H1 (cell line): ENCODE results near the gene DRC1. TPM values are rescaled to one million over a fixed set of nuclear protein-coding genes. Genes with fewer than 3 reads are reported as not detected.

Experiments
- CTCF ChIA-PET: fragments of 300-600 bp; sonication (Branson Sonifier 250); formaldehyde crosslinking; loops from one replicate; lab custom pipeline; 2021; ENCODE audit not compliant: partially characterized antibody; lab: Charles Lee
- POLR2A ChIA-PET: fragments of 300-600 bp; sonication (Branson Sonifier 250); formaldehyde crosslinking; loops from one replicate; lab custom pipeline; 2021; ENCODE audit warnings: inconsistent platforms; ENCODE audit not compliant: partially characterized antibody; lab: Charles Lee
- DNase-seq, 2 experiments: peaks; one replicate each; pipeline versions ENCODE4 v3.0.0 to v3.0.0-alpha.2; 2010 to 2022; ENCODE audit warnings: low spot score in 2 of 2, low read depth in 1 of 2, mixed read lengths in 1 of 2
- FAIRE-seq: peaks from 2 replicates; lab custom pipeline; 2011; peaks lifted over from hg19 to GRCh38; lab: Jason Lieb, UNC
- H2AFZ ChIP-seq: 2 replicates; pipeline ENCODE4 v1.8.1; 2012; ENCODE audit warnings: low read length, inconsistent platforms
- H2AK5ac ChIP-seq: 2 replicates; pipeline ENCODE4 v1.6.1; 2013; ENCODE audit warnings: low read depth, low read length
- H2BK120ac ChIP-seq: replicated peaks from 2 replicates; pipeline ENCODE3; 2013; ENCODE audit warnings: low read depth, low read length, inconsistent platforms
- H2BK12ac ChIP-seq: 2 replicates; pipeline ENCODE4 v1.6.1; 2013; ENCODE audit warnings: low read depth, low read length
- H2BK15ac ChIP-seq: 2 replicates; pipeline ENCODE4 v1.6.1; 2013; ENCODE audit warnings: low read length
- H2BK20ac ChIP-seq: 2 replicates; pipeline ENCODE4 v1.6.1; 2013; ENCODE audit warnings: low read length
- H2BK5ac ChIP-seq: 2 replicates; pipeline ENCODE4 v1.6.1; 2013; ENCODE audit warnings: low read depth, low read length
- H3K14ac ChIP-seq: 2 replicates; pipeline ENCODE4 v1.6.1; 2013; ENCODE audit warnings: inconsistent platforms; ENCODE audit not compliant: insufficient read length
- H3K18ac ChIP-seq: 2 replicates; pipeline ENCODE4 v1.6.1; 2013; ENCODE audit warnings: low read length; ENCODE audit errors: extremely low read depth
- H3K23ac ChIP-seq: 2 replicates; pipeline ENCODE4 v1.6.1; 2013; ENCODE audit warnings: inconsistent platforms; ENCODE audit not compliant: insufficient read length
- H3K23me2 ChIP-seq: 2 replicates; pipeline ENCODE4 v1.6.1; 2013; ENCODE audit warnings: low read depth, low read length
- H3K27ac ChIP-seq: 2 replicates; pipeline ENCODE4 v1.6.1; 2011; ENCODE audit warnings: low read depth, low read length, inconsistent platforms
- H3K27me3 ChIP-seq, 4 experiments: replicated peaks in 1 of 4; 1 replicate in 1 of 4; 2 replicates in 3 of 4; pipeline versions ENCODE4 v1.6.1 to v1.8.1; 2011 to 2013; ENCODE audit warnings: low read length in 3 of 4, mild to moderate bottlenecking in 3 of 4, inconsistent platforms in 2 of 4, mixed read lengths in 2 of 4, moderate library complexity in 1 of 4; ENCODE audit not compliant: control insufficient read depth in 3 of 4, insufficient read depth in 3 of 4; ENCODE audit errors: extremely low read depth in 1 of 4
- H3K36me3 ChIP-seq, 4 experiments: 2 replicates each; pipeline versions ENCODE4 v1.6.1 to v1.8.1; 2011 to 2013; ENCODE audit warnings: mild to moderate bottlenecking in 4 of 4, low read length in 3 of 4, moderate library complexity in 2 of 4, control low read depth in 1 of 4, inconsistent platforms in 1 of 4; ENCODE audit not compliant: insufficient read depth in 4 of 4, control insufficient read depth in 2 of 4
- H3K4ac ChIP-seq: replicated peaks from 2 replicates; pipeline ENCODE3; 2013; ENCODE audit warnings: low read length, low read depth, mixed read lengths, inconsistent platforms; ENCODE audit not compliant: insufficient read length
- H3K4me1 ChIP-seq, 4 experiments: replicated peaks in 1 of 4; 1 replicate in 1 of 4; 2 replicates in 3 of 4; pipeline versions ENCODE4 v1.6.1 to v1.8.1; 2011 to 2013; ENCODE audit warnings: low read length in 3 of 4, inconsistent platforms in 2 of 4, mixed read lengths in 1 of 4; ENCODE audit not compliant: insufficient read depth in 4 of 4, control insufficient read depth in 3 of 4
- H3K4me2 ChIP-seq, 2 experiments: 2 replicates each; pipeline versions ENCODE4 v1.6.1 to v1.8.1; 2011 to 2013; ENCODE audit warnings: low read depth in 2 of 2, low read length in 2 of 2, control low read depth in 1 of 2, inconsistent platforms in 1 of 2, mild to moderate bottlenecking in 1 of 2; ENCODE audit not compliant: insufficient read depth in 1 of 2
- H3K4me3 ChIP-seq, 4 experiments: fragments of 200-600, 300-600 bp in 1 of 4; sonication (generic), shearing (Covaris generic), sonication (Bioruptor Twin) in 1 of 4; 2 replicates each; pipeline versions ENCODE4 v1.5.1 to v1.8.1; 2011 to 2016; ENCODE audit warnings: low read length in 4 of 4, low read depth in 3 of 4, control low read depth in 2 of 4, inconsistent platforms in 2 of 4, mild to moderate bottlenecking in 2 of 4, mixed read lengths in 1 of 4, moderate library complexity in 1 of 4; ENCODE audit not compliant: insufficient read depth in 2 of 4; ENCODE audit errors: extremely low read depth in 1 of 4
- H3K56ac ChIP-seq: replicated peaks from 2 replicates; pipeline ENCODE3; 2013; ENCODE audit warnings: low read depth, mild to moderate bottlenecking, mixed read lengths, low read length, inconsistent platforms; ENCODE audit not compliant: insufficient read length
- H3K79me1 ChIP-seq: 2 replicates; pipeline ENCODE4 v1.6.1; 2013; ENCODE audit warnings: low read depth, low read length, control low read depth
- H3K79me2 ChIP-seq, 2 experiments: 2 replicates each; pipeline versions ENCODE4 v1.6.1 to v1.8.1; 2012 to 2013; ENCODE audit warnings: low read length in 2 of 2, mild to moderate bottlenecking in 2 of 2, inconsistent platforms in 1 of 2; ENCODE audit not compliant: insufficient read depth in 2 of 2, control insufficient read depth in 1 of 2
- H3K9ac ChIP-seq, 4 experiments: replicated peaks in 1 of 4; 1 replicate in 1 of 4; 2 replicates in 3 of 4; pipeline versions ENCODE4 v1.6.1 to v1.8.1; 2011 to 2013; ENCODE audit warnings: low read depth in 3 of 4, low read length in 3 of 4, control low read depth in 2 of 4, mild to moderate bottlenecking in 2 of 4, moderate library complexity in 2 of 4, inconsistent platforms in 1 of 4; ENCODE audit errors: extremely low read depth in 1 of 4
- H3K9me3 ChIP-seq, 2 experiments: 2 replicates each; pipeline versions ENCODE4 v1.6.1 to v1.8.1; 2012 to 2013; ENCODE audit warnings: mild to moderate bottlenecking in 2 of 2, moderate library complexity in 2 of 2, control low read depth in 1 of 2, inconsistent platforms in 1 of 2, low read depth in 1 of 2, low read length in 1 of 2, mixed read lengths in 1 of 2; ENCODE audit not compliant: insufficient read depth in 2 of 2
- H4K20me1 ChIP-seq, 2 experiments: replicated peaks in 1 of 2; 2 replicates each; pipeline versions ENCODE3 to v1.8.1; 2011 to 2013; ENCODE audit warnings: inconsistent platforms in 2 of 2, low read length in 2 of 2, mild to moderate bottlenecking in 1 of 2; ENCODE audit not compliant: insufficient read depth in 2 of 2, control insufficient read depth in 1 of 2
- H4K5ac ChIP-seq: 2 replicates; pipeline ENCODE4 v1.6.1; 2013; ENCODE audit warnings: low read length, low read depth, mixed read lengths, inconsistent platforms; ENCODE audit not compliant: insufficient read length
- H4K8ac ChIP-seq: 2 replicates; pipeline ENCODE4 v1.8.0; 2013; ENCODE audit warnings: mild to moderate bottlenecking, moderate library complexity, low read length, inconsistent platforms; ENCODE audit not compliant: insufficient read depth; ENCODE audit errors: extremely low read depth
- H4K91ac ChIP-seq: replicated peaks from 2 replicates; pipeline ENCODE3; 2013; ENCODE audit warnings: low read length, mixed read lengths, inconsistent platforms; ENCODE audit not compliant: insufficient read length
- MAX ChIP-seq: IDR thresholded peaks from 2 replicates; pipeline ENCODE4 v1.6.1; 2012; ENCODE audit warnings: inconsistent platforms
- RFX5 ChIP-seq: IDR thresholded peaks from 2 replicates; pipeline ENCODE4 v1.6.1; 2011; ENCODE audit warnings: low read depth, low read length, improper control_type of control experiment, borderline replicate concordance
- YY1 ChIP-seq: IDR thresholded peaks from 2 replicates; pipeline ENCODE4 v1.6.1; 2011; ENCODE audit warnings: low read depth, mild to moderate bottlenecking, low read length
- WGBS, 2 experiments: shearing (Covaris generic) in 1 of 2; methylation state at CpG; one replicate each; pipeline versions ENCODE4 v1.1.6 to v1.1.7; 2013 to 2015; ENCODE audit warnings: low lambda C conversion rate in 2 of 2, mixed read lengths in 2 of 2, inconsistent platforms in 1 of 2, low coverage in 1 of 2, missing lambda C conversion rate in 1 of 2; ENCODE audit not compliant: insufficient replicate concordance in 2 of 2, insufficient coverage in 1 of 2, insufficient read length in 1 of 2; ENCODE audit errors: extremely low coverage in 1 of 2, missing lambda C conversion rate in 1 of 2; 5-methylcytosine and 5-hydroxymethylcytosine counted together
- polyA plus RNA-seq, 7 experiments: library from polyadenylated mRNA; depleted of rRNA in 3 of 7; stranded (reverse) in 5 of 7; unstranded in 2 of 7; fragments of >200 nt in 5 of 7; fragments of 200-250 nt in 2 of 7; gene quantifications; 1 replicate in 5 of 7; 2 replicates in 1 of 7; 4 replicates in 1 of 7; pipeline versions ENCODE4 v1.2.1 to v1.2.3, GENCODE V29; 2011 to 2013; ENCODE audit warnings: missing spikeins in 2 of 7, mixed read lengths in 2 of 7
- total RNA-seq: library from RNA; stranded (reverse); fragmentation: NEBNext Ultra II Directional; extraction: Animal tissue kit (Norgen Biotek cat#: 25700); gene quantifications from 2 replicates; pipeline ENCODE4 v1.2.1, GENCODE V29; 2021

Gene DRC1
- total and polyA plus RNA-seq, 2 of the 8 experiments (the other 6 are each of a cell fraction or from before 2014, with no cell fraction given): 0.08 TPM; not detected in 1

GRCh38 chr2:26352892-26353291 lies 48.8 kb upstream of the DRC1 start:
- Histone ChIP-seq H3K9me3 (no peaks in the 10 kb centered on the region), H3K4me2 (no peak overlapping the region), H2BK5ac (no peak overlapping the region), H3K9ac (no peak overlapping the region), H3K79me2 (peaks cover 12 to 96% of the 10 kb centered on the region in 2 experiments), H3K23me2 (no peaks in the 10 kb centered on the region), H3K79me1 (peaks cover 7% of the 10 kb centered on the region), H2BK120ac (no peak overlapping the region), H2AFZ (no peak overlapping the region), H4K8ac (no peak overlapping the region), H4K20me1 (peaks cover 3 to 15% of the 10 kb centered on the region in 2 experiments), H2AK5ac (no peak overlapping the region), H3K4me1 (peaks cover 0 to 3% (median under 1%) of the 10 kb centered on the region in 4 experiments; a peak in 3 of 7 replicates), H4K91ac (no peak overlapping the region), H2BK15ac (no peak overlapping the region), H3K4me3 (no peak overlapping the region), H3K27ac (no peak overlapping the region), H2BK12ac (no peak overlapping the region), H2BK20ac (no peak overlapping the region), H4K5ac (no peak overlapping the region), H3K27me3 (no peaks in the 10 kb centered on the region), H3K4ac (no peak overlapping the region), H3K14ac (no peak overlapping the region), H3K36me3 (peaks cover 0 to 7% (median 0%) of the 10 kb centered on the region in 4 experiments; a peak in 1 of 8 replicates), H3K18ac (no peak overlapping the region), H3K23ac (no peak overlapping the region), H3K56ac (no peak overlapping the region)
- FAIRE-seq: no peak
- no peak for DNase-seq
- CTCF ChIA-PET: no interaction called here
- POLR2A ChIA-PET: no interaction called here
- 92% methylated on average over 1 of the region's 1 CpG; no CpG with 5 or more reads in 1 of the 2 experiments for WGBS, 2 experiments
- TF ChIP-seq RFX5 (no peak), MAX (no peak), YY1 (no peak)
